MM.1S (cell line): ENCODE results near the gene SLC31A2.

Experiments
- DNase-seq: peaks from one replicate; pipeline ENCODE4 v3.0.0-alpha.2; 2015
- H2AFZ ChIP-seq: fragments of 300-600 bp; sonication (generic); 2 replicates; pipeline ENCODE4 v1.6.0; 2016; ENCODE audit warnings: antibody characterized with exemption, low read length
- H3F3A ChIP-seq: fragments of 300-600 bp; sonication (generic); 2 replicates; pipeline ENCODE4 v1.6.1; 2016; ENCODE audit warnings: mild to moderate bottlenecking, antibody characterized with exemption, low read length, moderate library complexity, mixed read lengths; ENCODE audit not compliant: insufficient read depth
- H3K27ac ChIP-seq: fragments of 300-600 bp; sonication (generic); 2 replicates; pipeline ENCODE4 v1.5.1; 2016; ENCODE audit warnings: mild to moderate bottlenecking, low read length
- H3K27me3 ChIP-seq: fragments of 300-600 bp; sonication (generic); replicated peaks from 2 replicates; pipeline ENCODE4 v1.6.0; 2016; ENCODE audit warnings: low read length; ENCODE audit not compliant: insufficient read depth
- H3K36me3 ChIP-seq: fragments of 300-600 bp; sonication (generic); replicated peaks from 2 replicates; pipeline ENCODE4 v1.6.1; 2016; ENCODE audit warnings: mild to moderate bottlenecking, low read length, mixed read lengths; ENCODE audit not compliant: insufficient read depth
- H3K4me1 ChIP-seq: fragments of 300-600 bp; sonication (generic); 2 replicates; pipeline ENCODE4 v1.6.1; 2016; ENCODE audit warnings: low read length, mixed read lengths
- H3K4me2 ChIP-seq: fragments of 300-600 bp; sonication (generic); 2 replicates; pipeline ENCODE4 v1.6.0; 2016; ENCODE audit warnings: low read depth, low read length
- H3K4me3 ChIP-seq: fragments of 300-600 bp; sonication (generic); 2 replicates; pipeline ENCODE4 v1.5.1; 2016; ENCODE audit warnings: low read length, mixed read lengths
- H3K79me2 ChIP-seq: fragments of 300-600 bp; sonication (generic); 2 replicates; pipeline ENCODE4 v1.6.1; 2016; ENCODE audit warnings: mixed run types, low read length, mixed read lengths
- H3K9ac ChIP-seq: fragments of 300-600 bp; sonication (generic); 2 replicates; pipeline ENCODE4 v1.6.1; 2016; ENCODE audit warnings: low read length, mixed read lengths
- H3K9me2 ChIP-seq: fragments of 300-600 bp; sonication (generic); replicated peaks from 2 replicates; pipeline ENCODE4 v1.6.1; 2016; ENCODE audit warnings: mild to moderate bottlenecking, low read length, mixed read lengths; ENCODE audit not compliant: insufficient read depth
- H3K9me3 ChIP-seq: fragments of 300-600 bp; sonication (generic); replicated peaks from 2 replicates; pipeline ENCODE4 v1.6.1; 2016; ENCODE audit warnings: mild to moderate bottlenecking, low read length, mixed read lengths; ENCODE audit not compliant: insufficient read depth
- H4K20me1 ChIP-seq: fragments of 300-600 bp; sonication (generic); 2 replicates; pipeline ENCODE4 v1.6.1; 2016; ENCODE audit warnings: mild to moderate bottlenecking, low read length, moderate library complexity, mixed read lengths; ENCODE audit not compliant: insufficient read depth
- CTCF ChIP-seq: fragments of 300-600 bp; sonication (generic); IDR thresholded peaks from 2 replicates; pipeline ENCODE4 v1.5.1; 2016; ENCODE audit warnings: antibody characterized with exemption, low read length, mixed read lengths
- EZH2 ChIP-seq: fragments of 300-600 bp; sonication (generic); optimal IDR thresholded peaks from 2 replicates; pipeline ENCODE3; 2017; ENCODE audit warnings: low read depth, mild to moderate bottlenecking, antibody characterized with exemption, low read length, mixed read lengths
- EZH2phosphoT487 ChIP-seq: fragments of 300-600 bp; sonication (generic); IDR thresholded peaks from 2 replicates; pipeline ENCODE4 v1.6.1; 2018; ENCODE audit warnings: antibody characterized with exemption, low read length

Gene SLC31A2

GRCh38 chr9:113168809-113169208 lies 18.0 kb downstream of the SLC31A2 start:
- Histone ChIP-seq H2AFZ (no peak overlapping the region), H3K27ac (no peak overlapping the region), H3F3A (no peaks in the 10 kb centered on the region), H4K20me1 (no peaks in the 10 kb centered on the region), H3K36me3 (peaks cover 8% of the 10 kb centered on the region), H3K4me1 (no peaks in the 10 kb centered on the region), H3K79me2 (no peaks in the 10 kb centered on the region), H3K9me2 (no peaks in the 10 kb centered on the region), H3K4me3 (no peak overlapping the region), H3K4me2 (no peak overlapping the region), H3K27me3 (no peaks in the 10 kb centered on the region), H3K9ac (no peak overlapping the region), H3K9me3 (no peaks in the 10 kb centered on the region)
- DNase-seq: no peak
- TF ChIP-seq EZH2 (no peak), CTCF (no peak), EZH2phosphoT487 (no peak)

- Histone ChIP-seq H4K20me1 (no peaks in the 10 kb centered on the region), H3K4me2 (no peak overlapping the region), H3K9me3 (no peaks in the 10 kb centered on the region), H2AFZ (no peak overlapping the region), H3K4me3 (no peak overlapping the region), H3K9me2 (no peaks in the 10 kb centered on the region), H3F3A (no peaks in the 10 kb centered on the region), H3K27ac (no peak overlapping the region), H3K36me3 (peaks cover 22% of the 10 kb centered on the region), H3K9ac (no peak overlapping the region), H3K27me3 (no peaks in the 10 kb centered on the region), H3K79me2 (no peaks in the 10 kb centered on the region), H3K4me1 (no peaks in the 10 kb centered on the region)
- no peak for TF ChIP-seq CTCF
- no peak for TF ChIP-seq EZH2
- no peak for TF ChIP-seq EZH2phosphoT487
- no peak for DNase-seq
These were observed 22.5 kb downstream of the SLC31A2 start for GRCh38 chr9:113173341-113173740.

GRCh38 chr9:113176803-113177202 lies 26.0 kb downstream of the SLC31A2 start:
- peaks cover 21% of the 10 kb centered on the region for H3K36me3 ChIP-seq
- no peak for DNase-seq
- H3F3A ChIP-seq: no peaks in the 10 kb centered on the region
- H3K4me2 ChIP-seq: no peak overlapping the region
- no peak for TF ChIP-seq EZH2phosphoT487
- TF ChIP-seq EZH2: no peak
- no peak for TF ChIP-seq CTCF
- H3K9ac ChIP-seq: no peak overlapping the region
- H4K20me1 ChIP-seq: no peaks in the 10 kb centered on the region
- H2AFZ ChIP-seq: no peak overlapping the region
- no peak overlapping the region for H3K27ac ChIP-seq
- H3K4me1 ChIP-seq: peaks cover 11% of the 10 kb centered on the region
- H3K27me3 ChIP-seq: no peaks in the 10 kb centered on the region
- H3K9me2 ChIP-seq: no peaks in the 10 kb centered on the region
- no peaks in the 10 kb centered on the region for H3K9me3 ChIP-seq
- H3K4me3 ChIP-seq: no peak overlapping the region
- H3K79me2 ChIP-seq: no peaks in the 10 kb centered on the region
